Chondrocyte (in vitro differentiated cells): ENCODE measurements around the gene ATP1B1. TPM values are rescaled to one million over a fixed set of nuclear protein-coding genes. Genes with fewer than 3 reads are reported as not detected.

Experiments used
- DNase-seq: peaks from one replicate; pipeline ENCODE4 v3.0.0; 2021; ENCODE audit warnings: mixed read lengths, low spot score
- H3K27ac Mint-ChIP-seq: one replicate; pipeline ENCODE4 v1.8.0; 2021; ENCODE audit warnings: mild to moderate bottlenecking, moderate library complexity, mixed read lengths; ENCODE audit not compliant: unreplicated experiment
- H3K27me3 Mint-ChIP-seq: 2 replicates; pipeline ENCODE4 v1.8.0; 2021; ENCODE audit warnings: low read depth, mixed read lengths
- H3K36me3 Mint-ChIP-seq: 2 replicates; pipeline ENCODE4 v1.8.0; 2021; ENCODE audit warnings: low read depth, mixed read lengths
- H3K4me1 Mint-ChIP-seq: 2 replicates; pipeline ENCODE4 v1.8.0; 2021; ENCODE audit warnings: low read depth, mild to moderate bottlenecking, mixed read lengths
- H3K4me3 Mint-ChIP-seq: one replicate; pipeline ENCODE4 v1.8.0; 2021; ENCODE audit warnings: mild to moderate bottlenecking, moderate library complexity, mixed read lengths; ENCODE audit not compliant: unreplicated experiment
- H3K9me3 Mint-ChIP-seq: 2 replicates; pipeline ENCODE4 v1.8.0; 2021; ENCODE audit warnings: low read depth, mixed read lengths
- CTCF ChIP-seq: fragments of 200-600 bp; sonication (generic); IDR thresholded peaks from 2 replicates; pipeline ENCODE4 v1.5.0; 2021; ENCODE audit warnings: antibody characterized with exemption, mild to moderate bottlenecking, moderate library complexity
- total RNA-seq: library from RNA; stranded (reverse); gene quantifications from 3 replicates; pipeline ENCODE4 v1.2.1, GENCODE V29; 2021

ATP1B1 gene
- total RNA-seq, 1 donor from 2014 or later = 104 TPM

GRCh38 chr1:169133801-169134502 lies 27.5 kb downstream of the ATP1B1 start:
- Mint-ChIP-seq H3K36me3 (peaks cover 25% of the 10 kb centered on the region), H3K4me3 (no peak overlapping the region), H3K4me1 (peaks cover 52% of the 10 kb centered on the region), H3K27me3 (no peaks in the 10 kb centered on the region), H3K9me3 (no peaks in the 10 kb centered on the region), H3K27ac (peak overlapping the region; percentile 52)
- peak; percentile 72 for TF ChIP-seq CTCF
- no peak for DNase-seq

- no peaks in the 10 kb centered on the region for H3K9me3 Mint-ChIP-seq
- H3K27me3 Mint-ChIP-seq = no peaks in the 10 kb centered on the region
- peaks cover 39% of the 10 kb centered on the region for H3K4me1 Mint-ChIP-seq
- H3K27ac Mint-ChIP-seq = no peak overlapping the region
- H3K4me3 Mint-ChIP-seq = no peak overlapping the region
- DNase-seq = no peak
- H3K36me3 Mint-ChIP-seq = peaks cover 11% of the 10 kb centered on the region
- no peak for TF ChIP-seq CTCF
Observed at GRCh38 chr1:169137357-169137756, 30.9 kb downstream of the ATP1B1 start.

GRCh38 chr1:169138866-169139670 lies 32.6 kb downstream of the ATP1B1 start:
- Mint-ChIP-seq H3K4me1 (peaks cover 23% of the 10 kb centered on the region), H3K36me3 (peaks cover 3% of the 10 kb centered on the region), H3K27me3 (no peaks in the 10 kb centered on the region), H3K9me3 (no peaks in the 10 kb centered on the region), H3K4me3 (no peak overlapping the region), H3K27ac (peak overlapping the region; percentile 63)
- no peak for TF ChIP-seq CTCF
- DNase-seq = no peak

GRCh38 chr1:169141356-169141755 lies 34.9 kb downstream of the ATP1B1 start:
- Mint-ChIP-seq H3K4me3 (no peak overlapping the region), H3K9me3 (no peaks in the 10 kb centered on the region), H3K4me1 (peaks cover 21% of the 10 kb centered on the region), H3K27ac (peak overlapping the region; percentile 38), H3K27me3 (no peaks in the 10 kb centered on the region), H3K36me3 (no peaks in the 10 kb centered on the region)
- TF ChIP-seq CTCF = no peak
- no peak for DNase-seq

- no peaks in the 10 kb centered on the region for H3K9me3 Mint-ChIP-seq
- TF ChIP-seq CTCF = no peak
- DNase-seq = no peak
- no peak overlapping the region for H3K4me3 Mint-ChIP-seq
- peak overlapping the region; percentile 30 for H3K27ac Mint-ChIP-seq
- peaks cover 21% of the 10 kb centered on the region for H3K4me1 Mint-ChIP-seq
- H3K27me3 Mint-ChIP-seq = no peaks in the 10 kb centered on the region
- H3K36me3 Mint-ChIP-seq = no peaks in the 10 kb centered on the region
Observed at GRCh38 chr1:169142129-169142528, 35.6 kb downstream of the ATP1B1 start.
